Measurements from ENCODE around the gene ABI3BP. TPM values are rescaled to one million over a fixed set of nuclear protein-coding genes. Genes with fewer than 3 reads are reported as not detected.
A peak's percentile ranks its signal among the peaks of the same experiment; 100 is the strongest.

Gene ABI3BP
- total RNA-seq, 1 experiment from 2014 or later = 0.64 TPM

DNA sequence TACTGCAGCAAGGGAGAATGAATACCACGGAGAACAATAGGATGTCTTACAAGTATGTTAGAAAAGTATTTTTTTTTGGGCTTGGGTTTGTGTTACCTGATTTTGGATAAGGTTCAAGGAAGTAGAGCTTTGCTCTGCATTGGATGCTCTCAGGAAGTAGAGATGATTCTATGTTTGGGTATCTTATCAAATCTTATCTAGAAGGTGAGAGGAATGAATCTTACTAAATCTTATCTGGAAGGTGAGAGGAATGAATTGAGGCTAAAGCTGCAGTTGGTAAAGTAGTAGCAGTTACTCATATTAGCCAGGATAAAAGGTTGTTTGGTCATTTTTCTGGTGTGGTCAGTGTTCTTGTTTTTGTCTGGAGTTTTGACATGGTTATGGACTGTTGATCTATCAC lies 266.5 kb downstream of the ABI3BP start:
- no peak for DNase-seq (ENCODE audit: low spot score)

- no peak for DNase-seq (ENCODE audit: low spot score)
Measured at GRCh38 chr3:100725935-100726513, 267.2 kb downstream of the ABI3BP start.

GRCh38 chr3:100720426-100720825 lies 272.8 kb downstream of the ABI3BP start:
- DNase-seq (ENCODE audit: low spot score) = no peak

DNA sequence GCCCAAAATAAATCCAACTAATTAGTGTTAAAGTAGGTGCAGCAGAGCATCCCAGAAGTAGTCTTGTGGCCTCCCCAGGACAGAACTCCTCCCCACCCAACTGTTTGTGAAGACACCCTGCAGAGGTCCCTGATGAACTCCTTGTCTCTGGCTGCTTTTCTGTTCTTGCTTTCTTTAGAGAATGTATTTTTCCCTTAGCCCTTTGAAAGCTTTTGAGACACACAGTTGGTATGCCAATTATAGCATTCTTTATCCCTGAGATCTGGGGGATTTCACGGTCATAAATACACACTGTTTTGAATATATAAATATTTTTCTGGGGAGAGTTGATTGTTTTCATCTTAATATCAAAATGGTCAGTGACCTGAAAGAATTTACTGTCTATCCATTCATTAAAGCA lies 274.1 kb downstream of the ABI3BP start:
- DNase-seq (ENCODE audit: low spot score) = no peak

DNA sequence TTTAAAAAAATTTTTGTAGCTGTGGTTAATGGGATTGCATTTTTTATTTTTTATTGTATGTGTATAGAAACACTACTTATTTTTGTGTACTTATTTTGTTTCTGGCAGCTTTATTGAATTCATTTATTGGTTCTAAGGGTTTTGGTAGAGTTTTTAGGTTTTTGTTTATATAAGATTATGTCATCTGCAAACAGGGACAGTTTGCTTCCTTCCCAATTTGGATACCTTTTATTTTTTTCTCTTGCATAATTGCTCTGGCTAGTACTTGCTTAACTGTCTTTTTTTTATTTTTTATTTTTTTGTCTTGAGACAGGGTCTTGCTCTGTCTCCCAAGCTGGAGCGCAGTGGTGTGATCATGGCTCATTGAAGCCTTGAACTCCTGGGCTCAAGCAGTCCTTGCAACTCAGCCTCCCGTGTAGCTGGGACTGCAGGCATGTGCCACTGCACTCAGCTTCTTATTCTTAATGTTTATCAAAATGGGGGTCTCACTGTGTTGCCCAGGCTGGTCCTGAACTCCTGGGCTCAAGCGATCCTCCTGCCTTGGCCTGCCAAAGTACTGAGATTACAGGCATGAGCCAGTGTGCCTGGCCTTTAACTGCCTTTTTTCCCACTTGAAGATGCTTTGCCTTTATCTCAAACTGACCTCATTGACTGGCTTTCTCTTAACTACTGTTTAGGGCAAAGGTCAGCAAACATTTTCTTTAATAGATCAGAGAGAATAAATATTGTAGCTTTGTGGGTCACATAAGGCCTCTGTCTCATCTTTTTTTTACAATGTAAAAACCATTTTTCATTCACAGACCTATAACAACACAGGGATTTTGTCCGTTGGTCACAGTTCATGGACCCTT lies 275.4 kb downstream of the ABI3BP start:
- no peak for DNase-seq (ENCODE audit: low spot score)

DNA sequence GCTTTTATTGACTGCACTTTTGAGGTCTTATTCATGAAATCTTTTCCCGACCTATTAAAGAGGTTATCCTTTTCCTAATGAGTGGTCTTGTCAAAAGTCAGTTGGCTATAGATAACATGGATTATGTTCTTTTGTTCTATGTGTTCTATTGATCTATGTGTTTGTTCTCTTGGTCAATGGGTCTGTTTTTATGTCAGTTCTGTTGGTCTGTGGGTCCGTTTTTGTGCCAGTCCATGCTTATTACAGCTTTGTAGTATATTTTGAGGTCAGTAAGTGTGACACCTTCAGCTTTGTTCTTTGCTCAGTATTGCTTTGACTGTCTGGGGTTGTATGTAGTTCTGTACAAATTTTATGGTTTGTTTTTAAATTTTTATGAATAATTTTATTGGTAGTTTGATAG lies 276.2 kb downstream of the ABI3BP start:
- DNase-seq (ENCODE audit: low spot score) = no peak

DNA sequence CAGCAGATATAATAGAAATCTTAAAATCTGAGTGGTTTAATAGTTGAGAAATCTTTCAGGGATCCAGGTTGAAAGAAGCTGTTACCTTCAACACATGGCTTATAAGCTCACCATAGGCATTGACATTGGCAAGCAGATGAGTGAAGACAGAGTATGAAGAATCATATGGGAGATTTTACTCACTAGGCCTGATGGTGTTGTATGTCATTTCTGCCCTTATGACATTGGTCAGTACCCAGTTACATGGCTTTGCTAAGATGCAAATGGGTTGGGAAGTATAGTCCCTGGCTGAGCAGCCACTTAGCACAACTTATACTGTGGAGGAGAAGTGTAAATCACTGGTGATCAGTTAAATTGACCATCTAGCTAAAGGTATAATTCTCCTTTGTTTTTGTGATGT lies 278.0 kb downstream of the ABI3BP start:
- DNase-seq (ENCODE audit: low spot score) = no peak

DNA sequence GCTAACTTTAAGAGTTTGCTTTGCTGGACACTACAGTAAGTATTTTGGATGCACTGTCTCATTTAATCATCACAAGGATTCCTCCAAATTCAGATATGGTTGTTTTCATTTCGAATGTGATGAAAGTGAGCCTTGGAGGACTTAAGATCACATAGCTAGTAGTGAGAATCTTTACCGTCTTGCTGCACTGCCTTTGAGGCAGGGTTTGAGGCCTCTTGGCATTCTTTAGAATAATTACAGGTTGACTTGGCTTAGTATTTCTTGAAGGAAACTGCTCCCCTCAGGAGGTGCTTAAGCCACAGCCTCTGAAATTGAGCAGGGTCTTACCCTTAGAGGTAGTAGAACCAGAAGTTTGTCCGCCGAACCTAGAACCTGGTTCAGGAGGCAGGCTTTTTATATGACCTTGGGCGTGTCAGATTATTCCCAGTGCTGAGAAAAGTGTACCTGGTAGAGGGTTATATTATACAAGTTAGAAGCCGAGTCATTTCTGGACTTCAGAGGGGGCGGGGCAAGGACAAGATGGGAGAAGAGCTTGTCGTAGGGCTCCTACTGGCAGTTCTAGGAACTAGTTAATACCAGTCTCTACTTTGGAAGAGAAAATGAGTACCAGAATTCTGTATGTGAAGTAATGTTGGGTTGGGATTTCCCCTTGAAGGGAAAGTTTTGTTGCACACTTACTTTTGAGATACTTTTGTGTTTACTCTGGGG lies 282.8 kb downstream of the ABI3BP start:
- peak; percentile 62 for DNase-seq (ENCODE audit: low spot score)

GRCh38 chr3:100709842-100710260 lies 283.4 kb downstream of the ABI3BP start:
- DNase-seq (ENCODE audit: low spot score) = no peak

- DNase-seq (ENCODE audit: low spot score) = peak; percentile 99
Measured at GRCh38 chr3:100708989-100709841, 284.0 kb downstream of the ABI3BP start, which contains the start of gene TFG. Gene TFG (plus strand): TSS chr3:100709494. CDS start chr3:100713686, 4,192 bp downstream.

- no peak for DNase-seq (ENCODE audit: low spot score)
Measured at GRCh38 chr3:100708644-100708988, 284.6 kb downstream of the ABI3BP start.

DNA sequence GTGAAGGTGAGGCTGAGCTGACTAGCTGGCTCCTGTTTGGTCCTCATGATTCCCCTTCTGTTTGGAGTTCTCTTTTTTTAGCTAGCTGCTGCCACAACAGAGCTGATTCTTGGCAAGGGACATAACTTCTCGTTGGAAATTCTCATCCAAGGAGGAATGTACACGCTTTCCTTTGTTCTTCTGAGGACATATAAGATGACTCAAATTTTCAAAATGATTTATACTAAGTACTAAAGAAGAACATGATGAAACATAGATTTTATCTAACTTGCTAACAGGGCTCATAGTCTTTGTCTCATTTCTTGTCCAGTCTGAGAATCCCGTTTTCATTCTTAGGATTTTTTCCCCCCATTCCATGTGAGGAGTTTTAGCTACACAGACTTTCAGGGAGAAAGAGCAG lies 286.9 kb downstream of the ABI3BP start:
- DNase-seq (ENCODE audit: low spot score) = no peak

- DNase-seq (ENCODE audit: low spot score) = no peak
Measured at GRCh38 chr3:100703865-100704264, 289.4 kb downstream of the ABI3BP start.

GRCh38 chr3:100702980-100703345 lies 290.3 kb downstream of the ABI3BP start:
- no peak for DNase-seq (ENCODE audit: low spot score)

DNA sequence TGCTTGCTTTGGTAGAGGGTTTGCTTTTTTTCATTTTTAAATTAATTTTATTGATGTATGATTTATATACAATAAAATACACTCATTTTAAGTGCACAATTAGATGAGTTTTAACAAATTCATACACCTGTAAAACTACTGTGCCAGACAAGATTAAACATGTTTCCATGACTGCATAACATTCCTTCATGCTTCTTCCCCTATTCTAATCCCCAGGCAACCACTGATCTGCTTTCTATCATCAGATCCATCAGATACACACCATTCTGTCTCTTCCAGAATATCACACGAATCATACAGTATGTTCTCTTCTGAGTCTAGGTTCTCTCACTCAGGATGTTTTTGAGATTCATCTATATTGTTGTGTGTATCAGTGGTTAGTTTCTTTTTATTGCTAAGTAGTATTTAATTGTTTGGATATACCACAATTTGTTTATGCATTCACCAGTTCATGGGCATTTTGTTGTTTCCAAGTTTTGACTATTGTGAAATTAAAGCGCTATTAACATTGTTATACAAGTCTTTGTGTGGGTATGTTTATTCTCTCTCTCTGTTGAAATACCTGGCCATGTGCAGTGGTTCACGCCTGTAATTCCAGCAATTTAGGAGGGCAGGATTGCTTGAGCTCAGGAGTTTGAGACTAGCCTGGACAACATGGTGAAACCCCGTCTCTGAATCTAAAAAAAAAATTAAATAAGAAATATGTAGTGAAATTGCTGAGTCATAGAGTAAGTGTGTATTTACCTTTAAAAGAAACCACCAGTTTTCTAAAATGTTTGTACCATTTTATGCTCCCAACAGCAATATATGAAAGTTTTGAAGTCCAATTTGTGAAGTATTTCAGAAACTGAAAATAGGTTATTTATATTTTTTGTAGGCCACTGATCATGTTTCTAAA lies 290.9 kb downstream of the ABI3BP start:
- DNase-seq (ENCODE audit: low spot score) = no peak

- DNase-seq (ENCODE audit: low spot score) = no peak
Measured at GRCh38 chr3:100700708-100701107, 292.5 kb downstream of the ABI3BP start.

Data from H4 (cell line).